Astrocyte (in vitro differentiated cells and primary cell): ENCODE measurements around the gene ECHS1. TPM values are rescaled to one million over a fixed set of nuclear protein-coding genes. Genes with fewer than 3 reads are reported as not detected.
A peak's percentile ranks its signal among the peaks of the same experiment; 100 is the strongest.
"Not testable (repeated sequence)": the region's sequence is repeated elsewhere in the genome, so short reads cannot be mapped to it uniquely, and the experiment has no call there.

ENCODE experiments used
- DNase-seq: peaks from one replicate; pipeline ENCODE4 v3.0.0-alpha.2; 2010; ENCODE audit warnings: low read depth
- FAIRE-seq: peaks from 2 replicates; lab custom pipeline; 2011; peaks lifted over from hg19 to GRCh38; lab: Jason Lieb, UNC
- H2AFZ ChIP-seq: 2 replicates; pipeline ENCODE4 v1.6.0; 2012; ENCODE audit warnings: low read depth, low read length, inconsistent platforms
- H3K27ac ChIP-seq: 2 replicates; pipeline ENCODE4 v1.5.1; 2011; ENCODE audit warnings: low read depth, low read length, inconsistent platforms
- H3K27me3 ChIP-seq: 2 replicates; pipeline ENCODE4 v1.6.0; 2011; ENCODE audit warnings: low read length, inconsistent platforms; ENCODE audit not compliant: insufficient read depth
- H3K36me3 ChIP-seq: 2 replicates; pipeline ENCODE4 v1.5.1; 2011; ENCODE audit warnings: low read length, inconsistent platforms; ENCODE audit not compliant: insufficient read depth
- H3K4me1 ChIP-seq: 2 replicates; pipeline ENCODE4 v1.5.1; 2011; ENCODE audit warnings: low read length, inconsistent platforms; ENCODE audit not compliant: insufficient read depth
- H3K4me2 ChIP-seq: 2 replicates; pipeline ENCODE4 v1.6.0; 2012; ENCODE audit warnings: low read length, inconsistent platforms
- H3K4me3 ChIP-seq: 2 replicates; pipeline ENCODE4 v1.5.1; 2011; ENCODE audit warnings: low read depth, mild to moderate bottlenecking, low read length, inconsistent platforms; ENCODE audit not compliant: insufficient read depth
- H3K79me2 ChIP-seq: 2 replicates; pipeline ENCODE4 v1.6.0; 2012; ENCODE audit warnings: mild to moderate bottlenecking, low read length, inconsistent platforms; ENCODE audit not compliant: insufficient read depth
- H3K9ac ChIP-seq: 2 replicates; pipeline ENCODE4 v1.6.0; 2012; ENCODE audit warnings: mild to moderate bottlenecking, low read length, inconsistent platforms
- H3K9me3 ChIP-seq: 2 replicates; pipeline ENCODE4 v1.5.1; 2012; ENCODE audit warnings: low read depth, mild to moderate bottlenecking, low read length, inconsistent platforms; ENCODE audit not compliant: insufficient read depth
- H4K20me1 ChIP-seq: 2 replicates; pipeline ENCODE4 v1.6.0; 2012; ENCODE audit warnings: low read length, inconsistent platforms; ENCODE audit not compliant: insufficient read depth
- H3K27ac Mint-ChIP-seq: one replicate; pipeline ENCODE4 v1.8.0; 2021; ENCODE audit warnings: mild to moderate bottlenecking, mixed read lengths; ENCODE audit not compliant: unreplicated experiment
- H3K27me3 Mint-ChIP-seq: one replicate; pipeline ENCODE4 v1.8.0; 2021; ENCODE audit warnings: low read depth, mixed read lengths; ENCODE audit not compliant: unreplicated experiment
- H3K36me3 Mint-ChIP-seq: one replicate; pipeline ENCODE4 v1.8.0; 2021; ENCODE audit warnings: low read depth, mixed read lengths; ENCODE audit not compliant: unreplicated experiment
- H3K4me1 Mint-ChIP-seq: one replicate; pipeline ENCODE4 v1.8.0; 2021; ENCODE audit warnings: low read depth, mixed read lengths; ENCODE audit not compliant: unreplicated experiment
- H3K4me3 Mint-ChIP-seq: one replicate; pipeline ENCODE4 v1.8.0; 2021; ENCODE audit warnings: mild to moderate bottlenecking, moderate library complexity, mixed read lengths; ENCODE audit not compliant: unreplicated experiment
- H3K9me3 Mint-ChIP-seq: one replicate; pipeline ENCODE4 v1.8.0; 2021; ENCODE audit warnings: mild to moderate bottlenecking, mixed read lengths; ENCODE audit not compliant: unreplicated experiment
- EZH2 ChIP-seq: IDR thresholded peaks from 2 replicates; pipeline ENCODE4 v1.6.1; 2012; ENCODE audit warnings: mild to moderate bottlenecking, low read length, inconsistent platforms; ENCODE audit not compliant: insufficient read depth
- total RNA-seq: library from RNA; stranded (reverse); gene quantifications from 2 replicates; pipeline ENCODE4 v1.2.1, GENCODE V29; 2021
- TF ChIP-seq, protein P1 (sequence below): IDR thresholded peaks from 2 replicates; pipeline ENCODE4 v1.5.1; 2011; ENCODE audit warnings: low read depth, mild to moderate bottlenecking, inconsistent platforms, low read length, moderate library complexity; ENCODE audit not compliant: insufficient read depth

Gene ECHS1
- total RNA-seq, 1 donor from 2014 or later, result 90.9 TPM

DNA sequence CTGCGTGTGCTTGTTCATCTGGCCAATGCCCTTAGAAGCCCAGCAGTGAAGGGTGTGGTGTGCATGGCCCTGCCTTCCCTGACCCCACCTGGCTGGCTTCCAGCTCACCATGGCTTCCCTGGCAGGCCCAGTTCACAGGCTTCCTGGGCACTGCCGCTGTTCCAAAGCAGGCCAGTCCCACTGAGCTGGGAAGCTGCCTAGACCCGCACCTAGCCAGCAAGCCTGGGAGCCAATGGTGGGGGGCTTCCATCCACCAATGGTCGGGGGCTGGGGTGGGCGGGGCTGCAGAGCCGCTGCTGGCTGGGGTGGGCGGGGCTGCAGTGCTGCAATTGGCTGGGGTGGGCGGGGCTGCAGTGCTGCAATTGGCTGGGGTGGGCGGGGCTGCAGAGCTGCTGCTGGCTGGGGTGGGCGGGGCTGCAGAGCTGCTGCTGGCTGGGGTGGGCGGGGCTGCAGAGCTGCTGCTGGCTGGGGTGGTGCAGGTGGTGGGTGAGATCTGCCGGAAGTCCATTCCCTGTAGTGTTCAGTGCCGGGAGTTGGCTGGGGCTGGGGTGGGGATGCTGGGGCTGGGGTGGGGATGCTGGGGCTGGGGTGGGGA lies 48.9 kb downstream of the ECHS1 start:
- FAIRE-seq, result no peak
- Mint-ChIP-seq H3K27me3 (peaks cover 32% of the 10 kb centered on the region), H3K4me1 (peaks cover 7% of the 10 kb centered on the region), H3K9me3 (no peaks in the 10 kb centered on the region), H3K27ac (no peak overlapping the region), H3K4me3 (no peak overlapping the region), H3K36me3 (no peaks in the 10 kb centered on the region)
- H3K79me2 ChIP-seq, result no peaks in the 10 kb centered on the region
- no peak overlapping the region for H3K4me2 ChIP-seq
- no peak overlapping the region for H2AFZ ChIP-seq
- H3K4me3 ChIP-seq, result no peak overlapping the region
- TF ChIP-seq, protein P1, sequence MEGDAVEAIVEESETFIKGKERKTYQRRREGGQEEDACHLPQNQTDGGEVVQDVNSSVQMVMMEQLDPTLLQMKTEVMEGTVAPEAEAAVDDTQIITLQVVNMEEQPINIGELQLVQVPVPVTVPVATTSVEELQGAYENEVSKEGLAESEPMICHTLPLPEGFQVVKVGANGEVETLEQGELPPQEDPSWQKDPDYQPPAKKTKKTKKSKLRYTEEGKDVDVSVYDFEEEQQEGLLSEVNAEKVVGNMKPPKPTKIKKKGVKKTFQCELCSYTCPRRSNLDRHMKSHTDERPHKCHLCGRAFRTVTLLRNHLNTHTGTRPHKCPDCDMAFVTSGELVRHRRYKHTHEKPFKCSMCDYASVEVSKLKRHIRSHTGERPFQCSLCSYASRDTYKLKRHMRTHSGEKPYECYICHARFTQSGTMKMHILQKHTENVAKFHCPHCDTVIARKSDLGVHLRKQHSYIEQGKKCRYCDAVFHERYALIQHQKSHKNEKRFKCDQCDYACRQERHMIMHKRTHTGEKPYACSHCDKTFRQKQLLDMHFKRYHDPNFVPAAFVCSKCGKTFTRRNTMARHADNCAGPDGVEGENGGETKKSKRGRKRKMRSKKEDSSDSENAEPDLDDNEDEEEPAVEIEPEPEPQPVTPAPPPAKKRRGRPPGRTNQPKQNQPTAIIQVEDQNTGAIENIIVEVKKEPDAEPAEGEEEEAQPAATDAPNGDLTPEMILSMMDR, result no peak
- TF ChIP-seq EZH2, result no peak
- peak; percentile 31 for DNase-seq
- no peak overlapping the region for H3K27ac ChIP-seq
- H3K27me3 ChIP-seq, result peaks cover 12% of the 10 kb centered on the region
- peaks cover under 1% of the 10 kb centered on the region for H4K20me1 ChIP-seq
- no peaks in the 10 kb centered on the region for H3K9me3 ChIP-seq
- no peaks in the 10 kb centered on the region for H3K36me3 ChIP-seq
- H3K4me1 ChIP-seq, result peaks cover 22% of the 10 kb centered on the region
- no peak overlapping the region for H3K9ac ChIP-seq

DNA sequence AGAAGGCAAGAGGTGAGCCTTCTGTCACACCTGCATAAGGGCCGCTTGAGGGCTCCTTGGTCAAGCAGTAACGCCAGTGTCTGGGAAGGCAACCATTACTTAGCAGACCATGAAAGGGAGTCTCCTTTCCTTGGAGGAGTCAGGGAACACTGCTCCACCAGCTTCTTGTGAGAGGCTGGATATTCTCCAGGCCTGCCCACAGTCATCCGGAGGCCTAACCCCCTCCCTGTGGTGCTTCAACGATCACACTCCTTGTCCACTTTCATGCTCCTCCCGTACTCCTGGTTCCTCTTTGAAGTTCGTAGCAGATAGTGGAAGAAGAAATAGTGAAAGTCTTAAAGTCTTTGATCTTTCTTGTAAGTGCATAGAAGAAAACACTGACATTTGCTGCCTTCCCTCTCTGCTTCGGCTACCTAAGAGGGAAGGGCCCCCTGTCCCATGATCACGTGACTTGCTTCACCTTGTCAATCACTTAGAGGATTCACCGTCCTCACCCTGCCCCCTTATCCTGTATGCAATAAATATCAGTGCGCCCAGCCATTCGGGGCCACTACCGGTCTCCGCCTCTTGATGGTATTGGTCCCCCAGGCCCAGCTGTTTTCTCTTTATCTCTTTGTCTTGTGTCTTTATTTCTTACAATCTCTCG lies 51.0 kb downstream of the ECHS1 start:
- H3K4me3 ChIP-seq, H3K4me1 ChIP-seq, H3K4me2 ChIP-seq, H3K9me3 ChIP-seq, H4K20me1 ChIP-seq, H3K36me3 ChIP-seq, DNase-seq, H3K4me1 Mint-ChIP-seq, H3K27ac ChIP-seq, H3K79me2 ChIP-seq, H3K9me3 Mint-ChIP-seq, H3K36me3 Mint-ChIP-seq, H3K27ac Mint-ChIP-seq, H3K4me3 Mint-ChIP-seq, H2AFZ ChIP-seq, FAIRE-seq, H3K9ac ChIP-seq: not testable (repeated sequence)
- peaks cover 24% of the 10 kb centered on the region for H3K27me3 Mint-ChIP-seq
- peaks cover 11% of the 10 kb centered on the region for H3K27me3 ChIP-seq

DNA sequence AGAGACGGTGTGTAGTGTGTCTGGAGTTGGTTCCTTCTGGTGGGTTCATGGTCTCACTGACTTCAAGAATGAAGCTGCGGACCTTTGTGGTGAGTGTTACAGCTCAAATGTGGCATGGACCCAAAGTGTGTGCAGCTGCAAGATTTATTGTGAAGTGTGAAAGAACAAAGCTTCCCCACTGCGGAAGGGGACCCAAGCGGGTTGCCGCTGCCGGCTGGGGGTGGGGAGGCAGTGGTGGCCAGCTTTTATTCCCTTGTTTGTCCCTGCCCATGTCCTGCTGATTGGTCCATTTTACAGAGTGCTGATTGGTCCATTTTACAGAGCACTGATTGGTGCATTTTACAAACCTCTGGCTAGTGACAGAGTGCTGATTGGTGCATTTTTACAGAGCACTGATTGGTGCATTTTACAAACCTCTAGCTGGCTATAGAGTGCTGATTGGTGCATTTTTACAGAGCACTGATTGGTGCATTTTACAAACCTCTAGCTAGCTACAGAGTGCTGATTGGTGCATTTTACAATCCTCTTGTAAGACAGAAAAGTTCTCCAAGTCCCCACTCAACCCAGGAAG lies 52.2 kb downstream of the ECHS1 start:
- not testable (repeated sequence) for H3K27ac ChIP-seq, H3K9ac ChIP-seq, H3K36me3 Mint-ChIP-seq, H3K79me2 ChIP-seq, FAIRE-seq, H3K4me1 ChIP-seq, DNase-seq, H3K9me3 Mint-ChIP-seq, H3K4me3 Mint-ChIP-seq, H3K36me3 ChIP-seq, H3K4me3 ChIP-seq, H3K9me3 ChIP-seq, H4K20me1 ChIP-seq, H3K4me2 ChIP-seq, H3K4me1 Mint-ChIP-seq, H3K27ac Mint-ChIP-seq, H2AFZ ChIP-seq, H3K27me3 ChIP-seq
- H3K27me3 Mint-ChIP-seq, result peaks cover 14% of the 10 kb centered on the region
